HG02884 (cell line): ENCODE results near the gene FAM240B.

ENCODE experiments used
- ATAC-seq: cut with Tn5 transposase; IDR thresholded peaks from one replicate; pipeline ENCODE4 v1.9.1; 2021; ENCODE audit warnings: mild to moderate bottlenecking, moderate library complexity; ENCODE audit not compliant: unreplicated experiment

The FAM240B gene

DNA sequence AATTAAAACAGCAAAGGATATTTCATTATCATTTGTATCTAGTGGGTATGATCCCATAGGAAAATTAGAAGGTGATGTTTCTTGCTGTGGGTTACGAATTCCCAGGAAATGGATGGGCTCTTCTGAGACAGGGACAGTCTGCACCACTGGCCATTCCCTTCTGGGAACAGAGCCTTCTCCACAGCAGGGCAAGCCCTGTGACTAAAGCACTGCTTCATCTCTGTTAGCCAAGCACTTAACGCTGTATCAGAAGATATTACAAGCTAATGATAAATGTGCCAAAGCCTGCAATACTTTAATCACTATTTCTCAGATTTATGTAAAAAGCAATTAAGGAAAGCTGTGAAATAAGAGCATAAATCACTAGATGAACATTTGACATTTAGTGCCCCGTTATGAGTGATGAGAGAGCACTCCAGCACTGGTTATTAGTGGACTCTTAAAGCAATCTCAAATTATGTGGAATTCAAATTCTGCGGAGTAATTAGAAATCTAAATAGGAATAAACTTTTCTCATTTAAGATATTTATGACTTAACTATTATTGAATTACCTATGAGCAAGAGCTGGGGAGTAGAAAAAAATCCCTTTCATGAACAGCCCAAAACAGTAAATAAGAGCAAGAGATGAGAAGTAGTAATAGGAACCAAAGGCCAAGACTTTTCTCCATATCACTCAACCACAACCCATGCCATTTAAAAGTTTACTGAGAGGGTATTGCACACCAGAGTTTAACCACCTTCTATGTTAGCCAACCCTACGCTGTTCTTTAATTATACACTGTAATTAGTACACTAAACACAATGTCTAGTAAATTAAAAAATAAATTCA, 49.2 kb downstream of the FAM240B start:
- no peak for ATAC-seq

DNA sequence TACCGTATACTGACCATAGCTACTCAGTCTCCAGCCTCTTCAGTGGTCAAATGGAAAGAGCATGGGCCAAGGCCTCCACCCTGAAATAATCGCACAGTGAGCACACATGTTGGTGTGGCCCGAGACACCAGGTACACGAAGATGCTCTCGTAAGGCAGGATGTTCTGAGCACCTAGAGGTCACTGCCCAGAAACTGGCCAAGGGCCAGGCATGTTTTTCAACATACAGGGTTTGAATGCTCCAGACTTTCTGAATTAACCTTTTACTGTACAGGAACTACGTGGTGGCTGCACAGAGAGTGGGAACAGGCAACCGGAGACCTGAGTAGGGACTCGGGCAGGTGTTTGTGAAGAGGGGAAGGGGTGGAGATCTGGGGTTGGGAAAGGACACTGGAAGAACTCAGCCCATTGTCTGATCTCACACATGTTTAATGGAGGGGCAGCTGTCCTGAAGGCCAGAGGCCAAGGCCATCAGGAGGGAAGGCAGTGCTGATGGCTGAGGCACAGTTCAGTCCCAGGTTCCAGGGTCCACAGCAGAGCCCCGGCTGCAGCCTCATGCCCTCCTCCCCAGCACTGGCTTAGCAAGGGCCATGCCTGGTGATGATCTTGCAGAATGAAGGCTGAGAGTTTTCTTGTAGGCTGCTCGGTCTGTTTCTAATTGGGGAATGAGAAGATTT, 51.0 kb downstream of the FAM240B start:
- no peak for ATAC-seq

GRCh38 chr9:38662763-38663593, 57.0 kb downstream of the FAM240B start:
- no peak for ATAC-seq

GRCh38 chr9:38659538-38659937, 60.4 kb downstream of the FAM240B start:
- no peak for ATAC-seq

- no peak for ATAC-seq
Measured at GRCh38 chr9:38656896-38657295, 63.0 kb downstream of the FAM240B start.

GRCh38 chr9:38652486-38652885, 67.4 kb downstream of the FAM240B start:
- no peak for ATAC-seq

GRCh38 chr9:38652044-38652443, 67.9 kb downstream of the FAM240B start:
- no peak for ATAC-seq

DNA sequence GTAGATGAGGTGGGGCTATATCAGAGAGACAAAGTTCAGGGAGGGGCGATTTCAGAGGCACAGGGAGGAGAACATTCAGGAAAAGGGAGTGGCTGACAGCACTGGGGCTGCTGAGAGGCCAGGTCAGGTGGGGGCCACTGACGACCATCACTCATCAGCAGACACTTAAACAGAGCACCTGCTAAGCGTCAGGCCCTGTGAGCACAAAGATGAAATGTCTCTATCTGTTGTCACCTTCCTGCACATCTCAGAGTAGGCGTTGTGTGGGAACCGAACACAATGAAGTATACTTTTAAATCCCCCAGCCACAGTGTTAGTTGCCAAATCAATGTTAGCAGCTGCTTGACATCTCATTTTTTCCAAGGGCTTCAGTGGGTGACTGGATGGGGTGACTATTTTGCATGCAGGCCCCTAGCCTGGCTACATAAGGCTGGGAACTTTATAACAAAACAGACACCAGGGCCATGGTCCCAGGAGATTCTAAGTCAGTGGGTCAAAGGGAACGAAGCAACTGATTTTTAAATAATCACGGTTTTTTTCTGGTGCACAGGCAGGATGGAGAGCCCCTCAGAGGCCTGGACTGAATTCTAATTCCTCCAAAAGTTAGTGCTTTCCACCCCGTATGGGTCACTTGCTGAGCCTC, 68.4 kb downstream of the FAM240B start:
- no peak for ATAC-seq

- no peak for ATAC-seq
Measured at GRCh38 chr9:38650564-38650963, 69.4 kb downstream of the FAM240B start.

GRCh38 chr9:38649731-38650363, 70.1 kb downstream of the FAM240B start:
- ATAC-seq: no peak

- ATAC-seq: no peak
Measured at GRCh38 chr9:38644601-38645000, 75.3 kb downstream of the FAM240B start.
